Trophoblast cell (in vitro differentiated cells and primary cell): Measurements from ENCODE around the gene ASCL3. TPM values are rescaled to one million over a fixed set of nuclear protein-coding genes. Genes with fewer than 3 reads are reported as not detected.

Experiments
- DNase-seq, 2 donors: peaks; one replicate each; pipeline ENCODE4 v3.0.0-alpha.2; 2016
- H2AFZ ChIP-seq: 2 replicates; pipeline ENCODE4 v1.6.1; 2013; ENCODE audit warnings: low read length, moderate library complexity, mild to moderate bottlenecking; ENCODE audit not compliant: insufficient read depth, poor library complexity
- H2AK5ac ChIP-seq: 2 replicates; pipeline ENCODE4 v1.6.1; 2013; ENCODE audit warnings: mild to moderate bottlenecking, low read length
- H2BK120ac ChIP-seq: 2 replicates; pipeline ENCODE4 v1.6.1; 2013; ENCODE audit warnings: low read length, mild to moderate bottlenecking, moderate library complexity; ENCODE audit not compliant: insufficient read depth, poor library complexity
- H2BK12ac ChIP-seq: 2 replicates; pipeline ENCODE4 v1.6.1; 2013; ENCODE audit warnings: mild to moderate bottlenecking, low read length, moderate library complexity
- H2BK5ac ChIP-seq: 2 replicates; pipeline ENCODE4 v1.6.1; 2013; ENCODE audit warnings: low read length, low read depth, moderate library complexity, mild to moderate bottlenecking; ENCODE audit not compliant: poor library complexity
- H3K14ac ChIP-seq: 2 replicates; pipeline ENCODE4 v1.6.1; 2013; ENCODE audit warnings: mild to moderate bottlenecking, low read length
- H3K18ac ChIP-seq: 2 replicates; pipeline ENCODE4 v1.6.1; 2013; ENCODE audit warnings: mild to moderate bottlenecking, low read length
- H3K23ac ChIP-seq: 2 replicates; pipeline ENCODE4 v1.6.1; 2013; ENCODE audit warnings: low read length
- H3K27ac ChIP-seq: 2 replicates; pipeline ENCODE4 v1.5.1; 2013; ENCODE audit warnings: low read depth, mild to moderate bottlenecking, inconsistent platforms, low read length, moderate library complexity
- H3K27me3 ChIP-seq: 2 replicates; pipeline ENCODE4 v1.6.1; 2013; ENCODE audit warnings: inconsistent platforms, mild to moderate bottlenecking, low read length, moderate library complexity; ENCODE audit not compliant: insufficient read depth
- H3K36me3 ChIP-seq, 2 experiments: 1 replicate in 1 of 2; 2 replicates in 1 of 2; pipeline ENCODE4 v1.6.1; 2013; ENCODE audit warnings: low read length in 2 of 2, mild to moderate bottlenecking in 2 of 2, moderate library complexity in 1 of 2; ENCODE audit not compliant: insufficient read depth in 2 of 2, control insufficient read depth in 1 of 2
- H3K4ac ChIP-seq: 2 replicates; pipeline ENCODE4 v1.6.1; 2013; ENCODE audit warnings: low read depth, mild to moderate bottlenecking, low read length, moderate library complexity
- H3K4me1 ChIP-seq, 2 experiments: 1 replicate in 1 of 2; 2 replicates in 1 of 2; pipeline ENCODE4 v1.6.1; 2013; ENCODE audit warnings: low read length in 2 of 2, mild to moderate bottlenecking in 2 of 2, moderate library complexity in 1 of 2; ENCODE audit not compliant: insufficient read depth in 2 of 2, control insufficient read depth in 1 of 2
- H3K4me2 ChIP-seq: 2 replicates; pipeline ENCODE4 v1.6.1; 2013; ENCODE audit warnings: inconsistent platforms, mild to moderate bottlenecking, low read length, moderate library complexity
- H3K4me3 ChIP-seq: 2 replicates; pipeline ENCODE4 v1.5.1; 2013; ENCODE audit warnings: mild to moderate bottlenecking, low read depth, low read length, inconsistent platforms
- H3K79me1 ChIP-seq: one replicate; pipeline ENCODE4 v1.6.1; 2013; ENCODE audit warnings: low read length
- H3K79me2 ChIP-seq: 2 replicates; pipeline ENCODE4 v1.6.1; 2013; ENCODE audit warnings: low read length, mild to moderate bottlenecking; ENCODE audit not compliant: control insufficient read depth, insufficient read depth, poor library complexity
- H3K9ac ChIP-seq: 2 replicates; pipeline ENCODE4 v1.6.1; 2013; ENCODE audit warnings: mild to moderate bottlenecking, low read length
- H3K9me3 ChIP-seq: 2 replicates; pipeline ENCODE4 v1.6.1; 2013; ENCODE audit warnings: low read depth, mild to moderate bottlenecking, control low read depth, inconsistent platforms, low read length; ENCODE audit not compliant: insufficient read depth
- H4K12ac ChIP-seq: 2 replicates; pipeline ENCODE4 v1.6.1; 2013; ENCODE audit warnings: low read depth, mild to moderate bottlenecking, low read length, moderate library complexity
- H4K8ac ChIP-seq: 2 replicates; pipeline ENCODE4 v1.6.1; 2013; ENCODE audit warnings: low read depth, mild to moderate bottlenecking, low read length, moderate library complexity
- H4K91ac ChIP-seq: one replicate; pipeline ENCODE4 v1.6.1; 2013; ENCODE audit warnings: low read depth, mild to moderate bottlenecking, low read length, moderate library complexity
- WGBS: extraction: QIAGEN DNeasy Blood & Tissue Kit; methylation state at CpG from one replicate; pipeline ENCODE4 v1.1.7; 2013; ENCODE audit warnings: missing lambda C conversion rate; ENCODE audit not compliant: insufficient read length, insufficient coverage; ENCODE audit errors: extremely low coverage; 5-methylcytosine and 5-hydroxymethylcytosine counted together
- polyA plus RNA-seq: library from polyadenylated mRNA; stranded (reverse); fragments of 200-250 nt; gene quantifications from 2 replicates; pipeline ENCODE4 v1.2.3, GENCODE V29; 2013

The ASCL3 gene, protein sequence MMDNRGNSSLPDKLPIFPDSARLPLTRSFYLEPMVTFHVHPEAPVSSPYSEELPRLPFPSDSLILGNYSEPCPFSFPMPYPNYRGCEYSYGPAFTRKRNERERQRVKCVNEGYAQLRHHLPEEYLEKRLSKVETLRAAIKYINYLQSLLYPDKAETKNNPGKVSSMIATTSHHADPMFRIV
- polyA plus RNA-seq, result not detected in 2 replicates

DNA sequence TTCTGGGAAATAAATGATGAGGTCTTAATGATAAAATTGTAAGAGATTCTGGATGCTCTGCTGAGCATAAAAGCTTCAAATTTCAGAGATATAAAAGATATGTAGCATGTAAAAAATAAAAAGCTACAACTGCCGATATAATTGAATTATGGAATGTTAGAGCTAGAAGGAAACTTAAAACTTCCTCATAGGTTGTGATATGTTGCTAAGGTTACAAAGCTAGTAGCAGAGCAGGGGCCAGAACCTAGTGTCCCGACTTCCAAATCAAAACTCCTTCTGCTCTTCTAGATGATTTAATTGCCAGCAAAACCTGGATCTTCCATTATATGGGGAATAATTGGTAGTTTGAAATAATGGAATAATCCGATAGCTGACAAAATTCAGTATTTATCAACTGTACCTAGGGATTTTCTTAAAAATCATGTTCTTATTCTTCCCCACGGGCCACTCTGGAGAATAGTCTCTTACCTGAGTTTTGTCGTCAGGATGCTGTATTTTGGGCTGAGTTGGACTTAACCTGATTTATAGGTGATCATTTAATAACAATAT lies at the start of gene ASCL3:
TSS of gene ASCL3 (minus strand) at position 499 of the 549 bp plus-strand sequence. CDS start 4,855 bp downstream, outside the sequence.
- DNase-seq, result no peak
- H3K27ac ChIP-seq, result no peak within 1 kb of the TSS
- no peak within 1 kb of the TSS for H2BK120ac ChIP-seq
- H4K91ac ChIP-seq, result no peak within 1 kb of the TSS
- no peak within 1 kb of the TSS for H3K14ac ChIP-seq
- no peak within 1 kb of the TSS for H2BK5ac ChIP-seq
- no peak within 1 kb of the TSS for H3K4me2 ChIP-seq
- H3K18ac ChIP-seq, result no peak within 1 kb of the TSS
- WGBS, result no CpG with 5 or more reads among the region's 5 CpGs
- H4K8ac ChIP-seq, result no peak within 1 kb of the TSS
- no peak within 1 kb of the TSS for H2AK5ac ChIP-seq
- H4K12ac ChIP-seq, result no peak within 1 kb of the TSS
- H3K36me3 ChIP-seq, result no peaks in the 10 kb centered on the region
- H2AFZ ChIP-seq, result no peak within 1 kb of the TSS
- no peak within 1 kb of the TSS for H3K23ac ChIP-seq
- H3K27me3 ChIP-seq, result no peaks in the 10 kb centered on the region
- H3K4me1 ChIP-seq, result no peaks in the 10 kb centered on the region
- H3K9me3 ChIP-seq, result no peaks in the 10 kb centered on the region
- no peak within 1 kb of the TSS for H3K4me3 ChIP-seq
- no peaks in the 10 kb centered on the region for H3K79me2 ChIP-seq
- H3K4ac ChIP-seq, result no peak within 1 kb of the TSS
- no peak within 1 kb of the TSS for H3K9ac ChIP-seq
- no peak within 1 kb of the TSS for H2BK12ac ChIP-seq
- no peaks in the 10 kb centered on the region for H3K79me1 ChIP-seq

DNA sequence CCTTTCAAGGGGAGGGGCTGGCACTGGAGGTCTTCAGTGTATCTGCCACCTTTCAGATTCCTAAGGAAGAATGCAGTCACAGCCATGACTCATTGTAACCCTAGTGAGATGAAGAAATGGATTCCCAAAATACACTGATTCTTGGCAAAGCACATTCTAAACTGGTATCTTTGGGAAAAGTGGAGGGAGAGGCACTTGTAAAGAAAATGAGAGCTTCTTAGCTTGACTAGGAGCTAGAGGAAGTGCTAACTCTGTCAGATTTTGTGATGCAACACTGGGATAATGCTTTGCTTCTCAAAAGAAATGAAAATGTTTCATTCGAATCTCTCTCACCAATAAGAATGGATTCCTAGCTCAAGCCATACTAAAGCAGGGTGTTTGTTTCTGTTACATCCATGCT lies 46.6 kb upstream of the ASCL3 start:
- no peak overlapping the region for H3K27ac ChIP-seq
- H2BK120ac ChIP-seq, result no peak overlapping the region
- no peak overlapping the region for H3K4ac ChIP-seq
- no peaks in the 10 kb centered on the region for H3K9me3 ChIP-seq
- no peak overlapping the region for H3K9ac ChIP-seq
- H3K79me1 ChIP-seq, result no peaks in the 10 kb centered on the region
- H2BK5ac ChIP-seq, result no peak overlapping the region
- H2AK5ac ChIP-seq, result no peak overlapping the region
- H4K12ac ChIP-seq, result no peak overlapping the region
- no peak overlapping the region for H2AFZ ChIP-seq
- peak in 1 of 2 donors; percentile 17 for DNase-seq
- no peaks in the 10 kb centered on the region for H3K79me2 ChIP-seq
- no peak overlapping the region for H3K14ac ChIP-seq
- H3K4me3 ChIP-seq, result no peak overlapping the region
- no peak overlapping the region for H3K23ac ChIP-seq
- H3K36me3 ChIP-seq, result no peaks in the 10 kb centered on the region
- no peak overlapping the region for H3K4me2 ChIP-seq
- H3K4me1 ChIP-seq, result peaks cover 0 to 3% of the 10 kb centered on the region in 2 experiments
- WGBS, result no CpG with 5 or more reads among the region's 1 CpG
- no peak overlapping the region for H4K91ac ChIP-seq
- no peak overlapping the region for H3K18ac ChIP-seq
- no peak overlapping the region for H4K8ac ChIP-seq
- no peak overlapping the region for H2BK12ac ChIP-seq
- no peaks in the 10 kb centered on the region for H3K27me3 ChIP-seq

DNA sequence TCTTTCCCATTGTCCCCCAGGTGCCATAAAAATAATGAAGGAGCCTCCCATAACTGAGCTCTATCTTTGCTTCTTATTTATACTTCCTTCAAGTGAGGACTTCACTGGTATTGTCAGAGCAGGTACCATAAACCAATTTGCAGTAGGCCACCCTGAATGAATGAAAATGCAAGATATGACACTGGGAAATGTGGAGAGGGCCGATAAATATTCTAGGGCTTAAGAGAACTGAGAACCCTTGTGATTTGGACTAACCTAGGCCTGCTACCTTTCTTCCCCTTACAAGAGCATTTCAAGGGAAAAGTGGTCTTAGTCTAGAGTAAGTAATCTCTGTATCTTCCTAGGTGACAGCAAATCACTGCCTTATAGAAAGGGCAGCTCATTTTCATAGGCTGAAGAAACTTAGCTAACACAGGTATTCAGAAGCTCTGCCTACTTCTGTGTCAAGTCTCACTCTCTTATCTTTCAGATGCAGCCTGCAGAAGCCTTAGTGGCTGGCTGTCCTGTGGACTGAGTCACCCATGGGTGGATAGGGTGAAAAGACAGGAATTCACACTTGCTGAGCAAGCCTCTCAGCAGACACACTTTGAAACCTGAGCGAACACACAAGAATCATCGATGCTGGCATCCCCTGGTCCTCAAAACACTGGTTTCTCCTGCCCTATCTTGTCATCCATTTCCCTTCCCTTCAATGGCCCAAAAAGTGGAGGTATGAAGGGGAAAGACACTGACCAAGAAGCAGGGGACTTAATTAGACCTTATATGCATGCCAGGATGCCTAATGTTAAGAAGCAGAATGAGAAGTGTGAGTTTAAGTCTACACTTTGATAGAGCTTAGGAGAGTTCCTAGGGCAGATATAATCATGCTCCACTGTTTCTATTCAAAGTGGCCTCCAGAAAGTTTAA lies 45.8 kb upstream of the ASCL3 start:
- Histone ChIP-seq H4K91ac (no peak overlapping the region), H3K79me2 (no peaks in the 10 kb centered on the region), H3K36me3 (no peaks in the 10 kb centered on the region), H4K8ac (no peak overlapping the region), H3K14ac (no peak overlapping the region), H2AK5ac (no peak overlapping the region), H3K18ac (no peak overlapping the region), H2AFZ (no peak overlapping the region), H2BK120ac (no peak overlapping the region), H3K27ac (no peak overlapping the region), H3K9me3 (no peaks in the 10 kb centered on the region), H2BK5ac (no peak overlapping the region), H3K4me1 (peaks cover 0 to 3% of the 10 kb centered on the region in 2 experiments), H4K12ac (no peak overlapping the region), H3K79me1 (no peaks in the 10 kb centered on the region), H3K4ac (no peak overlapping the region), H3K4me3 (no peak overlapping the region), H3K4me2 (no peak overlapping the region), H3K9ac (no peak overlapping the region), H2BK12ac (no peak overlapping the region), H3K23ac (no peak overlapping the region), H3K27me3 (no peaks in the 10 kb centered on the region)
- no CpG with 5 or more reads among the region's 3 CpGs for WGBS
- DNase-seq, result peak; percentile 46 to 62

DNA sequence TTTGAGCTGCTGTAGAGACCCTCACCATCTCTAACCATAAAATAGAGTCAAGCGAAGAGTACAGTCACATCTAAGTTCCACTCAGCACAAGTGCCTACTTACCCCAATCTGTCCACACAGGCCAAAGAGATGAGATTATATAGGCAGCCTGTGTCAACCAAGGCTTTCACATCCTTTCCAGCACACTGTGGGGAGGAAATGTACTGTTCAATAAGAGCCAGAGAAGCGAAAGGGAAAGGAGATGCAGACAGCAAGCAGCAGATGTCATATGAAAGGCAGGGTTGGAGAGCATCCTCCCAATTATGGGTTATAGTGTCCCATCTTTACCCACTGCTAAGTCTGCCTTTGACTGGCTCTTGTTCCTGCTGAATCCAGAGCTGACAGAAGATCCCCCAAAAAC lies 44.6 kb upstream of the ASCL3 start:
- no peaks in the 10 kb centered on the region for H3K79me1 ChIP-seq
- no peak overlapping the region for H2AFZ ChIP-seq
- DNase-seq, result no peak
- H4K8ac ChIP-seq, result no peak overlapping the region
- H3K36me3 ChIP-seq, result no peaks in the 10 kb centered on the region
- no peak overlapping the region for H3K9ac ChIP-seq
- H3K4me2 ChIP-seq, result no peak overlapping the region
- H3K27ac ChIP-seq, result no peak overlapping the region
- H3K23ac ChIP-seq, result no peak overlapping the region
- H2BK12ac ChIP-seq, result no peak overlapping the region
- H3K18ac ChIP-seq, result no peak overlapping the region
- no peak overlapping the region for H4K91ac ChIP-seq
- no peaks in the 10 kb centered on the region for H3K27me3 ChIP-seq
- no peak overlapping the region for H2BK5ac ChIP-seq
- no peak overlapping the region for H2BK120ac ChIP-seq
- H3K4me1 ChIP-seq, result peaks cover 0 to 3% of the 10 kb centered on the region in 2 experiments
- H4K12ac ChIP-seq, result no peak overlapping the region
- no CpG with 5 or more reads among the region's 2 CpGs for WGBS
- H3K14ac ChIP-seq, result no peak overlapping the region
- no peak overlapping the region for H2AK5ac ChIP-seq
- H3K4me3 ChIP-seq, result no peak overlapping the region
- no peaks in the 10 kb centered on the region for H3K79me2 ChIP-seq
- no peaks in the 10 kb centered on the region for H3K9me3 ChIP-seq
- no peak overlapping the region for H3K4ac ChIP-seq
